Activated CD4-positive, alpha-beta T cell treated with anti-CD3 and anti-CD28 coated beads for 48 hours (primary cell): Measurements from ENCODE around the gene GSAP.

Experiments used
- DNase-seq: peaks from one replicate; pipeline ENCODE4 v3.0.0-alpha.2; 2020

Gene GSAP

GRCh38 chr7:77403957-77404356 lies 12.2 kb downstream of the GSAP start:
- DNase-seq = no peak

- DNase-seq = no peak
Observed at GRCh38 chr7:77402818-77403217, 13.3 kb downstream of the GSAP start.

- no peak for DNase-seq
Observed at GRCh38 chr7:77401002-77401401, 15.1 kb downstream of the GSAP start.

GRCh38 chr7:77399816-77400215 lies 16.3 kb downstream of the GSAP start:
- DNase-seq = no peak

GRCh38 chr7:77396894-77397547 lies 19.1 kb downstream of the GSAP start:
- no peak for DNase-seq

- no peak for DNase-seq
Observed at GRCh38 chr7:77395626-77396025, 20.5 kb downstream of the GSAP start.

- no peak for DNase-seq
Observed at GRCh38 chr7:77393954-77394353, 22.2 kb downstream of the GSAP start.

- DNase-seq = peak; percentile 70
Observed at GRCh38 chr7:77393261-77393660, 22.9 kb downstream of the GSAP start.

- no peak for DNase-seq
Observed at GRCh38 chr7:77391230-77391629, 24.9 kb downstream of the GSAP start.

- DNase-seq = no peak
Observed at GRCh38 chr7:77388055-77388641, 28.0 kb downstream of the GSAP start.

- DNase-seq = no peak
Observed at GRCh38 chr7:77386165-77386822, 29.9 kb downstream of the GSAP start.

- no peak for DNase-seq
Observed at GRCh38 chr7:77383333-77383740, 32.8 kb downstream of the GSAP start.

- no peak for DNase-seq
Observed at GRCh38 chr7:77382532-77382931, 33.6 kb downstream of the GSAP start.

- DNase-seq = no peak
Observed at GRCh38 chr7:77378584-77378983, 37.6 kb downstream of the GSAP start.

- no peak for DNase-seq
Observed at GRCh38 chr7:77370606-77371005, 45.5 kb downstream of the GSAP start.

GRCh38 chr7:77368974-77369373 lies 47.2 kb downstream of the GSAP start:
- DNase-seq = no peak

- no peak for DNase-seq
Observed at GRCh38 chr7:77367976-77368375, 48.2 kb downstream of the GSAP start.

- DNase-seq = no peak
Observed at GRCh38 chr7:77362905-77363304, 53.2 kb downstream of the GSAP start.

- DNase-seq = no peak
Observed at GRCh38 chr7:77360969-77361368, 55.2 kb downstream of the GSAP start.

- no peak for DNase-seq
Observed at GRCh38 chr7:77360104-77360503, 56.0 kb downstream of the GSAP start.

- no peak for DNase-seq
Observed at GRCh38 chr7:77359599-77359998, 56.5 kb downstream of the GSAP start.

GRCh38 chr7:77354914-77355313 lies 61.2 kb downstream of the GSAP start:
- no peak for DNase-seq

GRCh38 chr7:77354484-77354883 lies 61.7 kb downstream of the GSAP start:
- no peak for DNase-seq

GRCh38 chr7:77353911-77354310 lies 62.2 kb downstream of the GSAP start:
- DNase-seq = no peak

- DNase-seq = no peak
Observed at GRCh38 chr7:77353407-77353721, 62.8 kb downstream of the GSAP start.
